Liver (tissue), 9 donors: ENCODE measurements around the gene UBXN1. TPM values are rescaled to one million over a fixed set of nuclear protein-coding genes. Genes with fewer than 3 reads are reported as not detected.

Experiments used
- DNase-seq: peaks from one replicate; pipeline ENCODE4 v3.0.0-alpha.2; 2017; ENCODE audit warnings: low spot score
- H3K27ac ChIP-seq, 2 donors: one replicate each; pipeline ENCODE4 v1.7.0; 2013; ENCODE audit warnings: inconsistent platforms in 2 of 2, low read length in 2 of 2, control low read depth in 1 of 2, low read depth in 1 of 2, mild to moderate bottlenecking in 1 of 2
- H3K27me3 ChIP-seq, 4 donors: one replicate each; pipeline versions ENCODE4 v1.6.1 to v1.7.0; 2013; ENCODE audit warnings: low read length in 3 of 4, inconsistent platforms in 1 of 4, mild to moderate bottlenecking in 1 of 4, moderate library complexity in 1 of 4; ENCODE audit not compliant: control insufficient read depth in 4 of 4, insufficient read depth in 4 of 4
- H3K36me3 ChIP-seq, 4 donors: one replicate each; pipeline versions ENCODE4 v1.6.1 to v1.7.0; 2013; ENCODE audit warnings: low read length in 3 of 4, mild to moderate bottlenecking in 3 of 4, low read depth in 1 of 4, moderate library complexity in 1 of 4; ENCODE audit not compliant: control insufficient read depth in 4 of 4, insufficient read depth in 3 of 4
- H3K4me1 ChIP-seq, 4 donors: one replicate each; pipeline versions ENCODE4 v1.6.1 to v1.7.0; 2013; ENCODE audit warnings: low read length in 3 of 4, mild to moderate bottlenecking in 3 of 4, moderate library complexity in 1 of 4; ENCODE audit not compliant: control insufficient read depth in 4 of 4, insufficient read depth in 4 of 4
- H3K4me3 ChIP-seq, 3 donors: one replicate each; pipeline versions ENCODE4 v1.6.1 to v1.7.0; 2013; ENCODE audit warnings: low read length in 3 of 3, control low read depth in 1 of 3, low read depth in 1 of 3, mild to moderate bottlenecking in 1 of 3
- H3K9ac ChIP-seq, 2 donors: one replicate each; pipeline ENCODE4 v1.7.0; 2013; ENCODE audit warnings: low read length in 2 of 2, mild to moderate bottlenecking in 2 of 2, moderate library complexity in 2 of 2, control low read depth in 1 of 2, low read depth in 1 of 2
- H3K9me3 ChIP-seq, 4 donors: one replicate each; pipeline versions ENCODE4 v1.6.1 to v1.7.0; 2013; ENCODE audit warnings: low read length in 3 of 4; ENCODE audit not compliant: control insufficient read depth in 4 of 4
- EGR1 ChIP-seq, 2 donors: IDR thresholded peaks; 2 replicates each; pipeline ENCODE4 v1.6.1; 2016 to 2018; ENCODE audit warnings: antibody characterized with exemption in 2 of 2, low read depth in 2 of 2
- FOXA2 ChIP-seq: IDR thresholded peaks from 2 replicates; pipeline ENCODE4 v1.6.1; 2016; ENCODE audit warnings: antibody characterized with exemption
- HNF4A ChIP-seq, 2 donors: conservative IDR thresholded peaks; 2 replicates each; pipeline ENCODE4 v1.6.1; 2016; ENCODE audit warnings: antibody characterized with exemption in 2 of 2, mild to moderate bottlenecking in 2 of 2
- HNF4G ChIP-seq: IDR thresholded peaks from 2 replicates; pipeline ENCODE4 v1.6.1; 2016; ENCODE audit warnings: antibody characterized with exemption
- JUND ChIP-seq, 2 donors: IDR thresholded peaks; 2 replicates each; pipeline ENCODE4 v1.6.1; 2016; ENCODE audit warnings: antibody characterized with exemption in 2 of 2
- RAD21 ChIP-seq, 2 donors: IDR thresholded peaks; 2 replicates each; pipeline ENCODE4 v1.6.1; 2016; ENCODE audit warnings: antibody characterized with exemption in 2 of 2, mild to moderate bottlenecking in 2 of 2
- RXRA ChIP-seq, 2 donors: IDR thresholded peaks; 2 replicates each; pipeline ENCODE4 v1.6.1; 2017 to 2018; ENCODE audit warnings: antibody characterized with exemption in 2 of 2, mild to moderate bottlenecking in 1 of 2
- SP1 ChIP-seq: IDR thresholded peaks from 2 replicates; pipeline ENCODE4 v1.6.1; 2018; ENCODE audit warnings: antibody characterized with exemption, mild to moderate bottlenecking
- TAF1 ChIP-seq: conservative IDR thresholded peaks from 2 replicates; pipeline ENCODE4 v1.6.1; 2016; ENCODE audit warnings: antibody characterized with exemption, mild to moderate bottlenecking
- WGBS: extraction: QIAGEN DNeasy Blood & Tissue Kit; methylation state at CpG from one replicate; pipeline ENCODE4 v1.1.7; 2013; 5-methylcytosine and 5-hydroxymethylcytosine counted together
- polyA plus RNA-seq, 2 donors: library from polyadenylated mRNA; stranded (reverse) in 1 of 2; unstranded in 1 of 2; fragments of 200-250 nt in 1 of 2; fragments of >200 nt in 1 of 2; fragmentation: Nextera tagmentation in 1 of 2; extraction: Ambion mirVana in 1 of 2; gene quantifications; one replicate each; pipeline versions ENCODE4 v1.2.1 to v1.2.3, GENCODE V29; 2013 to 2015
- total RNA-seq, 2 donors: library from RNA; depleted of rRNA; stranded (reverse); fragments of >200 nt; gene quantifications; one replicate each; pipeline ENCODE4 v1.2.3, GENCODE V29; 2014
- TF ChIP-seq, protein P1 (sequence below): fragments of 150-350 bp; IDR thresholded peaks from 2 replicates; pipeline ENCODE4 v1.5.1; 2017; ENCODE audit warnings: improper control_type of control experiment, low read depth, low read length; ENCODE audit not compliant: missing input control
- TF ChIP-seq, protein P2 (sequence below): IDR thresholded peaks from 2 replicates; pipeline ENCODE4 v1.6.1; 2016; ENCODE audit warnings: antibody characterized with exemption
- TF ChIP-seq, protein P3 (sequence below): IDR thresholded peaks from 2 replicates; pipeline ENCODE4 v1.6.1; 2016; ENCODE audit warnings: antibody characterized with exemption, mild to moderate bottlenecking
- TF ChIP-seq, protein P4 (sequence below): IDR thresholded peaks from 2 replicates; pipeline ENCODE4 v1.6.1; 2016; ENCODE audit warnings: antibody characterized with exemption
- donor health status: healthy.
- donor health status: healthy.
- donor health status: healthy.
- donor health status: healthy.
- donor health status: healthy.

The UBXN1 gene
- total and polyA plus RNA-seq, 4 donors = 31.4 to 45.7 (median 41.2) TPM

DNA sequence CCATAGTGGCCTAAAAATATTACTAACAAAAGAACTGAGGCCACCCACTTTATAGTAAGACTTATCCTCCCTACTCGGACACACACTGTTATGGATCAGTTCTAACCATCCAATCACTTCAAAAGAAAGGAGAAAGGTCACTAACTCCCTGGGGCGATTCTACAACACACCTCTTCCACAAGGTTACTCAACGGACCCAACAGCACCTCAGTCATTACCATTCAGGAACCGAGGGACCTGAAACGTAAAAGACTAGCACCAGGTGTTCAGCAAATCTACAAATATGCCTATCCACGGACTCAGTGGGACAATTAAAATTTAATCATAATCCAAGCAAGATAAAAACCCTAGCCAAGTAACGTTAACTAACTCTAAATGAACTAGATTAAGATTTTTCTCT is 46.8 kb upstream of the UBXN1 start:
- DNase-seq = no peak
- Histone ChIP-seq H3K36me3 (peaks cover 15 to 33% (median 30%) of the 10 kb centered on the region in 4 donors), H3K4me1 (peaks cover 2 to 40% (median 25%) of the 10 kb centered on the region in 4 donors), H3K27ac (peak overlapping the region; percentile 97), H3K27me3 (no peaks in the 10 kb centered on the region), H3K4me3 (peak overlapping the region; percentile 78 to 96 (median 87)), H3K9ac (peak overlapping the region; percentile 63 to 86), H3K9me3 (no peaks in the 10 kb centered on the region)
- TF ChIP-seq, protein P1, sequence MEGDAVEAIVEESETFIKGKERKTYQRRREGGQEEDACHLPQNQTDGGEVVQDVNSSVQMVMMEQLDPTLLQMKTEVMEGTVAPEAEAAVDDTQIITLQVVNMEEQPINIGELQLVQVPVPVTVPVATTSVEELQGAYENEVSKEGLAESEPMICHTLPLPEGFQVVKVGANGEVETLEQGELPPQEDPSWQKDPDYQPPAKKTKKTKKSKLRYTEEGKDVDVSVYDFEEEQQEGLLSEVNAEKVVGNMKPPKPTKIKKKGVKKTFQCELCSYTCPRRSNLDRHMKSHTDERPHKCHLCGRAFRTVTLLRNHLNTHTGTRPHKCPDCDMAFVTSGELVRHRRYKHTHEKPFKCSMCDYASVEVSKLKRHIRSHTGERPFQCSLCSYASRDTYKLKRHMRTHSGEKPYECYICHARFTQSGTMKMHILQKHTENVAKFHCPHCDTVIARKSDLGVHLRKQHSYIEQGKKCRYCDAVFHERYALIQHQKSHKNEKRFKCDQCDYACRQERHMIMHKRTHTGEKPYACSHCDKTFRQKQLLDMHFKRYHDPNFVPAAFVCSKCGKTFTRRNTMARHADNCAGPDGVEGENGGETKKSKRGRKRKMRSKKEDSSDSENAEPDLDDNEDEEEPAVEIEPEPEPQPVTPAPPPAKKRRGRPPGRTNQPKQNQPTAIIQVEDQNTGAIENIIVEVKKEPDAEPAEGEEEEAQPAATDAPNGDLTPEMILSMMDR = no peak
- no peak for TF ChIP-seq FOXA2
- peak; percentile 67 for TF ChIP-seq TAF1
- TF ChIP-seq RXRA (IDR thresholded peaks at IDR 0.05) = no peak
- 0% methylated on average over 7 of the region's 7 CpGs for WGBS

DNA sequence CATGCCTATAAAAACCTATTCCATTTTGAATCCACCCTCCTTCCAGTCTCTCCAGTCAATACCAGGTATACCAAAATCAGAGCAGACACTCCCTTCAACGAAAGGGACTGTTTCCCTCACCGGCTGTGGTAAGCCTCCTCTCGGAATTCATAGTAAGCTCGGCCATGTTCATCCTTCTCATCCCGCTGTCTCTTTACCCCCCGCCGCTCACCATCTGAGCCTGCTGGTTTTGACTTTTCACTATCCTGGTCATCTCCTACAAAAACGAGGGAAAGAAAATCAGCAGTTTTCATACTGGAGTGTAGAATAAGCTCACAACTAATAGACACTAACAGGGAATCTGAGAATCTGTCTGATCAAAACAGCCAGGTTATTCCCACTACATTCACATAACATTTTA is 45.3 kb upstream of the UBXN1 start:
- TF ChIP-seq RAD21 (IDR thresholded peaks at IDR 0.05) (no peak), SP1 (no peak), EGR1 (IDR thresholded peaks at IDR 0.05; ENCODE audit: low read depth in 2 of 2) (no peak), JUND (IDR thresholded peaks at IDR 0.05) (no peak)
- TF ChIP-seq, protein P2, sequence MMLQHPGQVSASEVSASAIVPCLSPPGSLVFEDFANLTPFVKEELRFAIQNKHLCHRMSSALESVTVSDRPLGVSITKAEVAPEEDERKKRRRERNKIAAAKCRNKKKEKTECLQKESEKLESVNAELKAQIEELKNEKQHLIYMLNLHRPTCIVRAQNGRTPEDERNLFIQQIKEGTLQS = no peak
- TF ChIP-seq, protein P1 = no peak
- Histone ChIP-seq H3K4me1 (peaks cover 0 to 28% (median 19%) of the 10 kb centered on the region in 4 donors), H3K9ac (no peak overlapping the region)

DNA sequence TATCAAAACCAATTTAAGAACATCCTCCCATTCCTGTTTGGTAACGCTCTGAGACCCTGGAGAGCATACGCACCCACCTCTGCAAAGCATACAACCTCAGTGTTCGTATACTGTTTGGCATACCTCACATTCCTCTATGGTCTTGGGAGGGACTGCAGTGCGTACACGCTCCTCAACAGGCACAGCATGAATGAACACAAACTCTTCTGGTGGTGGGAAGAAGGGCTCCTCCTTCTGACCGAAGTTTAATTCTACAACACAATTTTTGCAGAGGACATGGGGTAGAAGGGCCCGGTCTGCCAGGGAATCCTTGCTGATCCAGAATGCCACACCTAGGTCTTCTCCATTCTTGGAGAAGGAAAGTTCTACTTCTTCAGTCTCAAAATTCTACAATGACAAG is 43.1 kb upstream of the UBXN1 start:
- no peaks in the 10 kb centered on the region for H3K27me3 ChIP-seq
- H3K4me1 ChIP-seq = peaks cover 0 to 23% (median 14%) of the 10 kb centered on the region in 4 donors
- no peaks in the 10 kb centered on the region for H3K9me3 ChIP-seq
- no peak overlapping the region for H3K27ac ChIP-seq
- H3K36me3 ChIP-seq = peaks cover 22 to 61% (median 59%) of the 10 kb centered on the region in 4 donors
- no peak overlapping the region for H3K9ac ChIP-seq
- H3K4me3 ChIP-seq = no peak overlapping the region
- no peak for DNase-seq
- 83% methylated on average over 7 of the region's 7 CpGs for WGBS
- TF ChIP-seq, protein P2 = no peak
- TF ChIP-seq, protein P1 = no peak
- TF ChIP-seq FOXA2 (no peak), RAD21 (IDR thresholded peaks at IDR 0.05) (no peak), TAF1 (no peak), SP1 (no peak), EGR1 (IDR thresholded peaks at IDR 0.05; ENCODE audit: low read depth in 2 of 2) (no peak), JUND (IDR thresholded peaks at IDR 0.05) (no peak), HNF4A (conservative IDR thresholded peaks at IDR 0.05) (no peak), RXRA (IDR thresholded peaks at IDR 0.05) (no peak), HNF4G (no peak)
- TF ChIP-seq, protein P3, sequence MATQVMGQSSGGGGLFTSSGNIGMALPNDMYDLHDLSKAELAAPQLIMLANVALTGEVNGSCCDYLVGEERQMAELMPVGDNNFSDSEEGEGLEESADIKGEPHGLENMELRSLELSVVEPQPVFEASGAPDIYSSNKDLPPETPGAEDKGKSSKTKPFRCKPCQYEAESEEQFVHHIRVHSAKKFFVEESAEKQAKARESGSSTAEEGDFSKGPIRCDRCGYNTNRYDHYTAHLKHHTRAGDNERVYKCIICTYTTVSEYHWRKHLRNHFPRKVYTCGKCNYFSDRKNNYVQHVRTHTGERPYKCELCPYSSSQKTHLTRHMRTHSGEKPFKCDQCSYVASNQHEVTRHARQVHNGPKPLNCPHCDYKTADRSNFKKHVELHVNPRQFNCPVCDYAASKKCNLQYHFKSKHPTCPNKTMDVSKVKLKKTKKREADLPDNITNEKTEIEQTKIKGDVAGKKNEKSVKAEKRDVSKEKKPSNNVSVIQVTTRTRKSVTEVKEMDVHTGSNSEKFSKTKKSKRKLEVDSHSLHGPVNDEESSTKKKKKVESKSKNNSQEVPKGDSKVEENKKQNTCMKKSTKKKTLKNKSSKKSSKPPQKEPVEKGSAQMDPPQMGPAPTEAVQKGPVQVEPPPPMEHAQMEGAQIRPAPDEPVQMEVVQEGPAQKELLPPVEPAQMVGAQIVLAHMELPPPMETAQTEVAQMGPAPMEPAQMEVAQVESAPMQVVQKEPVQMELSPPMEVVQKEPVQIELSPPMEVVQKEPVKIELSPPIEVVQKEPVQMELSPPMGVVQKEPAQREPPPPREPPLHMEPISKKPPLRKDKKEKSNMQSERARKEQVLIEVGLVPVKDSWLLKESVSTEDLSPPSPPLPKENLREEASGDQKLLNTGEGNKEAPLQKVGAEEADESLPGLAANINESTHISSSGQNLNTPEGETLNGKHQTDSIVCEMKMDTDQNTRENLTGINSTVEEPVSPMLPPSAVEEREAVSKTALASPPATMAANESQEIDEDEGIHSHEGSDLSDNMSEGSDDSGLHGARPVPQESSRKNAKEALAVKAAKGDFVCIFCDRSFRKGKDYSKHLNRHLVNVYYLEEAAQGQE = no peak
- TF ChIP-seq, protein P4, sequence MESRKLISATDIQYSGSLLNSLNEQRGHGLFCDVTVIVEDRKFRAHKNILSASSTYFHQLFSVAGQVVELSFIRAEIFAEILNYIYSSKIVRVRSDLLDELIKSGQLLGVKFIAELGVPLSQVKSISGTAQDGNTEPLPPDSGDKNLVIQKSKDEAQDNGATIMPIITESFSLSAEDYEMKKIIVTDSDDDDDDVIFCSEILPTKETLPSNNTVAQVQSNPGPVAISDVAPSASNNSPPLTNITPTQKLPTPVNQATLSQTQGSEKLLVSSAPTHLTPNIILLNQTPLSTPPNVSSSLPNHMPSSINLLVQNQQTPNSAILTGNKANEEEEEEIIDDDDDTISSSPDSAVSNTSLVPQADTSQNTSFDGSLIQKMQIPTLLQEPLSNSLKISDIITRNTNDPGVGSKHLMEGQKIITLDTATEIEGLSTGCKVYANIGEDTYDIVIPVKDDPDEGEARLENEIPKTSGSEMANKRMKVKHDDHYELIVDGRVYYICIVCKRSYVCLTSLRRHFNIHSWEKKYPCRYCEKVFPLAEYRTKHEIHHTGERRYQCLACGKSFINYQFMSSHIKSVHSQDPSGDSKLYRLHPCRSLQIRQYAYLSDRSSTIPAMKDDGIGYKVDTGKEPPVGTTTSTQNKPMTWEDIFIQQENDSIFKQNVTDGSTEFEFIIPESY = no peak

More for the DNA sequence above, 45.3 kb upstream of the UBXN1 start:
- Histone ChIP-seq H3K27ac (no peak overlapping the region), H3K4me3 (no peak overlapping the region), H3K36me3 (peaks cover 18 to 46% (median 43%) of the 10 kb centered on the region in 4 donors), H3K9me3 (no peaks in the 10 kb centered on the region), H3K27me3 (no peaks in the 10 kb centered on the region)
- no peak for DNase-seq
- 59% methylated on average over 8 of the region's 8 CpGs for WGBS
